NOMO-1 treated with dmso at 0.1 percent for 144 hours (cell line): Measurements from ENCODE around the gene FBXL16.
A peak's percentile ranks its signal among the peaks of the same experiment; 100 is the strongest.
"Not testable (repeated sequence)": the region's sequence is repeated elsewhere in the genome, so short reads cannot be mapped to it uniquely, and the experiment has no call there.

Experiments used
- DNase-seq: peaks from one replicate; lab custom pipeline; 2025; ENCODE audit not compliant: unreplicated experiment; lab: John Stamatoyannopoulos, UW

FBXL16 gene

DNA sequence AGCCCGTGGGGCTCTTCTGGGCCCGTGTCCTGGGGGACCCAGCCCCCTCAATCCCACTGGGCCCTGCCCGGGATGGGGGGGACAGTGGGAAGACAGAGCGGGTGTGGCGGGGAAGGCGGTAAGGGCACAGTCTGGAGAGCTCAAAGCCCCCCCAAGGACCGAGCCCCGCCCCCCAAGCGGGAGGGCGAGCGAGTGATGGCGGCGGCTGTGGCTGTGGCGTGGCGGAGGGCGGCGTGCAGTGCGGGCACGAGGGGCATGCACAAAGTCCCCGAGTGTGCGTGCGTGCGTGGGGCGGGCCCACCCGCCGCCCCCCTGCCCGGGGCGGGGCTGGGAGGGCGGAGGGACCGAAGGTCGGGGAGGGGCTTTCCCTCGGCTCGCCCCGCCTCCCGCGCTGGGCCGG, 11.8 kb downstream of the FBXL16 start:
- no peak for DNase-seq

GRCh38 chr16:693364-693763, 12.2 kb downstream of the FBXL16 start:
- DNase-seq, result no peak

- no peak for DNase-seq
Observed at GRCh38 chr16:692356-693108, 13.1 kb downstream of the FBXL16 start.

DNA sequence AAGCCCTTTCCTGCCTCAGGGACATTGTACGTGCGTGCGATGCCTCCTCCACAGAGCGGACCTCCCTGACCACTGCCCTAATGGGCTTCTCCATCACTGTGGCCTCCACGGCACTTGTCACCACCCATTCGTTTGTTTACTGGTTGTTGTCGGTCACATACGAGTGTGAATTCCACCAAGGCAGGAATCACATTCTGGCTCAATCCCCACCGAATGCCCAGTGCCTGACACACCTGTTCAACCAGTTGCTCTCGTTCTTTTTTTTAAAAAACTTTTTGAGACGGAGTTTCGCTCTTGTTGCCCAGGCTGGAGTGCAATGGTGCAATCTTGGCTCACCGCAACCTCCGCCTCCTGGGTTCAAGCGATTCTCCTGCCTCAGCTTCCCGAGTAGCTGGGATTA, 14.4 kb downstream of the FBXL16 start:
- DNase-seq, result not testable (repeated sequence)

DNA sequence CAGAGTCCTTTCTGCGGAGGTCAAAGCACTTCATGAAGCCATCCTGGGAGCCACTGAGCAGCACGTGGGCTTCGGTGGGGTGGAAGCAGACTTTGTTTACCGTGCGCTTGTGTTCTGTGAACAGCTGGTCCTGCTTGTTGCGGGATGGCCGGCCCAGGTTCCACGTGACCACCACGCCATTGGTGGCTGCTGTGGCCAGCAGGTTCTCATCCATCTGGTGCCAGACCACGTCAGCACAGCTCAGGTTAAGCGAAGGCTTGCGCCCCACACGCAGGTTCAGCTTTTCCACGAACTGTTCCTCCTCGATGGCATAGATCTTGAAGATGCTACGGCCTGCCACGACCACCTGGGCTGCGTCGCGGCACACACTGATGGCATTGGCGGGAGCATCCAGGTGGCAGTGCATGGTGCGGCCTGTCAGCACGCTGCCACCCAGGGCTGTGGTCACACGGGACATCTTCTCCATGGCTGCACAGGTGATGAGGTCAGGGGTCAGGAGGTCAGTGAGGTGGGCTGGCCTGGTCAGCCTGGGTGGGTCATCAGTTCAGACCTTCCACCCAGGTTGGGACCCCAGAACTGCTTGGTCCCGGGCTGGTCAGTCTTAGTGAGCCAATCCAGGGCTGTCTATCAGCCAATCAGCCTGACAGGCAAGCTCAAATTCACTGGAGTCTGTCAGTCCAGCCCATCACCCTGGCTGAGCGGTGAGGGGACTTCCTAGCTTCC, 16.3 kb downstream of the FBXL16 start:
- DNase-seq, result no peak

DNA sequence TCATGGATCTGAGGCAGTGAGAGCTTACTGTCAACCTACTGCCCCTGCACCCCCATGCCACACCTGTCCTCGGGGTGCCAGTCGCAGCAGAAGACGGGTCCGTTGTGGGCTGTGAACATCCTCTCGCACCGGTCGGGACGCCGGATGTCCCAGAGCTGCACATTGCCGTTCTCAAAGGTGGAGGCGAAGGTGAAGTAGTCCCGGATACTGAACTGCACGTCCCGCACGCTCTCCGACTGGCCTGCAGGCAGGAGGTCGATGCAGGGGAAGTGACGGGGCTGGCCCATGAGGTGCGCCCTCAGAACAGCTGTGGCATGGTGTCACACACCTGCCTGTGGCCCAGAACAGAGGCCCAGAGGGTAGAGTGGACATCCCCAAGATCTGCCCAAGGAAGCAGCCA, 18.1 kb downstream of the FBXL16 start:
- no peak for DNase-seq

- DNase-seq, result no peak
Observed at GRCh38 chr16:686459-687260, 18.9 kb downstream of the FBXL16 start.

GRCh38 chr16:685967-686366, 19.6 kb downstream of the FBXL16 start:
- no peak for DNase-seq

DNA sequence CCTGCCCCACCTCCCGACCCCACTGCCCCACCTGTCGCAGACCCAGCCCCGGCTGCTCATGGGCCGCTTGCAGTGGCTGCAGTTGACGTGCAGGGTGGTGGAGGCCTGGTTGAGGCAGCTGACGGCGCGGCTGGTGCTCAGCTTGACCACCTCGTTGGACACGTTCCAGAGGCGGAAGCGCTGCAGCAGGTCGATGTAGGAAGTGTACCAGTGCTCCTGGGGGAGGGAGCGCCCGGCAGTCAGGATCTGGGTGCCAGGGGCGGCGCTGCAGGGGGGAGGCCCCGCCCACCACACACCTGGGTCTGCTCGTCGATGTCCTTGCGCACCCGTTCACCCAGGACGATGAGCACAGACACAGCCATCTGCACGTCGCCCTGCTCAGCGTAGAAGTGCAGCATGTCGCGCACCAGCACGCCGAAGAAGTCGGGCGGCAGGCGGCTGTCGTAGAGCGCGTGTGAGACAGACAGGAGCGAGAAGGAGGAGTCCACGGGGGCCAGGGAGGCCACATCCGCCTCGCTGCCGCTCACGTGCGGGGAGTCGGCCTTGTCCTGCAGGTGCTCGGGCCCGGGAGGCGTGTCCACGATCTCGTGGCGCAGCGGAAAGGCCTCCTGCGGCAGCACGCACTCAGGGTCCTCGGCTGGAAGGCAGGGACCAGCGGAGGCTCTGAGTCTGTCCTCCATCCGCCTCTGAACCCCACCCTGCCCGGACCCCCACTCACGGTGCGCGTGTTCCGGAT, 20.5 kb downstream of the FBXL16 start:
- no peak for DNase-seq

- DNase-seq, result peak; percentile 91
Observed at GRCh38 chr16:684071-684794, 21.4 kb downstream of the FBXL16 start, which contains the start of gene JMJD8. JMJD8 (minus strand) TSS chr16:684334; CDS start chr16:684319, 15 bp downstream.

DNA sequence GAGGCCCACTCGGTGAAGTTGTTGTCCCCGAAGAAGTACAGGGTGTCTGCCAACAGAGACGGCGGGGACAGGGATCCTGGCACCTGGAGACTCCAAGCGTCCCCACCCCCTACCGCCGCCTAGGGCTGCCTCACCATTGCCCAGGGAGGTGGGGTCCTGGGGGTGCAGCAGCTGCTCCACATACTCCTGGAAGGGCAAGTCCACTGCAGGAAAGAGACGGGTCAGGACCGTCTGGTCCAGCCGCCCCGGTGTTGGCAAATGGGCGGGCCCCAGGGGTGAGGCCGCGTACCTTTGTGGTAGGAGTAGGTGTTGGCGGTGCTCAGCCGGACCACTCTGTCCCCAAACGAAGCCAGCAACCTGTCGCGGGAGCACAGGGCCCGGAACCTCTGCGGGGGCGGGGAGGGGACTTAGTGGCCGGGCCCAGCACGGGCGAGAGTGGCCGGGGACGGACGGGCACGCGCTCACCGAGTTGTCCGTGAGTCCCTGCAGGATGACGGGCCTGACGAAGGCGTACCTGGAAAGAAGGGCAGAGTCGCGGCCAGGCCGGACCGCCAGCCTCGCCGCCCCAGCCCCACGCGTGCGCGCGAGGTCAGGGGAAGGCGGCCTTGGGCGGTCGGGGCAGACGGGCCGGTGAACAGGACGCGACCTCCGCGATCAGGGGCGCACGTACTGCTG, 22.1 kb downstream of the FBXL16 start:
- no peak for DNase-seq

DNA sequence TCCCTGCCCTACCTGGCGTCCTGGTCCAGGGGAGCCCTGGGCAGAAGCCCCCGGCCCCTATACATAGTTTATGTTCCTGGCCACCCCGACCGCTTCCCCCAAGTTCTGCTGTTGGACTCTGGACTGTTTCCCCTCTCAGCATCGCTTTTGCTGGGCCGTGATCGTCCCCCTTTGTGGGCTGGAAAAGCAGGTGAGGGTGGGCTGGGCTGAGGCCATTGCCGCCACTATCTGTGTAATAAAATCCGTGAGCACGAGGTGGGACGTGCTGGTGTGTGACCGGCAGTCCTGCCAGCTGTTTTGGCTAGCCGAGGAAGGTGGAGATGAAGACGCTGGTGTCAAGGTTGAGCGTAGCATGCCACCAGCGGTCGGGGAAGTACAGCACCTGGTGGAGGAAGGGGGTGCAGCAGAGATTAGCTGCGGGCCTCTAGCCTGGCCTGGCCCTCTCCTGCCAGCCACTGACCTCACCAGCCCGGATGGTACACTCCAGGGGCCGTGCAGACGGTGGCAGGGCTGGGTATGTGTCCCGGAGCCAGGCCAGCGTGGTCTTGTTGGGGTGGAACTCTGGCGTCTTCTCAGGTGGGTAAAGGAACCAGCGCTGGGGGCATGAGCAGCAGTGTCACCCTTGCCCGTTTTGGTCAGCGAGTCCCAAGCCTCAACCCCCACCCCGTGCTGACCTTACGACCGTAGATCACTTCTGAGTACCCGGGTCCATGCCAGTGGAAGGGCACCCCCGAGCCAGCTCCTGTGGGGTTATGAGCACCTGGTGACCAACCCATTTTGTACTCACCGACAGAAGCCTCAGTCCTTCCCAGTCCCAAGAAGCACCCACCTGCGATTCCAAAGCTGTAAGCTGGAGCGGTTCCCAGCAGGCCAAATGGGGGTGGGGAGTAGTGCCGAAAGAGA, 22.9 kb downstream of the FBXL16 start:
- no peak for DNase-seq

DNA sequence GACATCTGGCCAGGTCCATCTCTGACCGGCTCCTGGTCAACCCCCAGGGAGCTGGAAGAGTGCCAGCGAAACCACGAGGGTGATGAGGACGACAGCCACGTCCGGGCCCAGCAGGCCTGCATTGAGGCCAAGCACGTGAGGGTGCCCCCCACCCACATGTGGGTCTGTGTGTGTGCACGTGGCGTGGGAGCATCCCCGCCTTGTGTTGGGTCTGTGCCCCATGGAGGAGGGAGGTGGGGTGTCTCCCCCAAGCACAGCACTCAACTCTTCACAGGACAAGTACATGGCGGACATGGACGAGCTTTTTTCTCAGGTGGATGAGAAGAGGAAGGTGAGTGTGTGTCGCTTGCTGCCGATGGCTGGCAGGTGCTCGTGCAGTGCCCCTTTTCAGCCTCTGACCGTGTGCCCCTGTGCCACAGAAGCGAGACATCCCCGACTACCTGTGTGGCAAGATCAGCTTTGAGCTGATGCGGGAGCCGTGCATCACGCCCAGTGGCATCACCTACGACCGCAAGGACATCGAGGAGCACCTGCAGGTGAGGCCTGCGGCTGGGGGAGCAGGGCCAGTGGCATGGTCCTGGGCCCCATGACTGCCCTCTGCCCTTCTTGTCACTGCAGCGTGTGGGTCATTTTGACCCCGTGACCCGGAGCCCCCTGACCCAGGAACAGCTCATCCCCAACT, 23.7 kb downstream of the FBXL16 start:
- DNase-seq, result no peak

DNA sequence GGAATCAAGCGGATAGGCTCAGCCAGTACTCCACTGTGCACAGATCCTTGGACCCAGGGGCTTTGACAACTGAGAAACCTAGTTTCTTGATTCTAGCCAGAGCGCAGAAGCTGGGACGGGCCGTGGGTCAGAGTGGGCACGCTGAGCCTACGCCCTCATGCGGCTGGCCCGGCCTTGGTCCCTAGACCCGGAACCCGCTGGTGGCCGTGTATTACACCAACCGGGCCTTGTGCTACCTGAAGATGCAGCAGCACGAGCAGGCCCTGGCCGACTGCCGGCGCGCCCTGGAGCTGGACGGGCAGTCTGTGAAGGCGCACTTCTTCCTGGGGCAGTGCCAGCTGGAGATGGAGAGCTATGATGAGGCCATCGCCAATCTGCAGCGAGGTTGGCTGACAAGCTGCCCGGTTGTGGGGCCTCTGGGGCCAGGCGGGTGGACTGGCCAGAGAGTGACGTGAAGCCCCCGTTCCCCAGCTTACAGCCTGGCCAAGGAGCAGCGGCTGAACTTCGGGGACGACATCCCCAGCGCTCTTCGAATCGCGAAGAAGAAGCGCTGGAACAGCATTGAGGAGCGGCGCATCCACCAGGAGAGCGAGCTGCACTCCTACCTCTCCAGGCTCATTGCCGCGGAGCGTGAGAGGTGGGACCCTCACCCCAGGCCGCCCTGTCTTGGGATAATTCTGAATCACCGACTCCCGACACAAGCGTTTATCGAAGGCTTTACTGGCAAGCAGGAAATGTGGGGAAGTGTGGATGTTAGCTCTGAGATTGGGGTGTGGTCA, 24.4 kb downstream of the FBXL16 start:
- no peak for DNase-seq

DNA sequence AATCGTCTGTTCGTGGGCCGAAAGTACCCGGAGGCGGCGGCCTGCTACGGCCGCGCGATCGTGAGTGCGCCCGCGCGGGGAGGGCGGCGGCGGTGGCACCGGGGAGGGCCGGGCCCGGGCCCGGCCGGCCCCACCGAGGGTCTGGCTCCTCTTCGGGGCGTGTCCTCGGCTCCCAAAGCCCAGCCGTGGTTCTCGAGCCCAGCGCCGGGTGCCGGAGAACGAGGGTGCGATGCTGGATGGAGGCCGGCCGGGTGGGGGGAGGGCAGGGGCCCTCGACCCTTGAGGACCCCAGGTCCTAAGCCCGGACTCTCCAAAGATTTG, 25.0 kb downstream of the FBXL16 start:
- DNase-seq, result no peak

- DNase-seq, result peak; percentile 76
Observed at GRCh38 chr16:679814-680624, 25.6 kb downstream of the FBXL16 start, which contains the start of gene STUB1. STUB1 (plus strand) TSS chr16:680410; CDS start chr16:680526, 116 bp downstream.
